SK-N-SH (cell line): ENCODE results near the gene KCNE2. TPM values are rescaled to one million over a fixed set of nuclear protein-coding genes. Genes with fewer than 3 reads are reported as not detected.
"Not testable (repeated sequence)": the region's sequence is repeated elsewhere in the genome, so short reads cannot be mapped to it uniquely, and the experiment has no call there.

Experiments used
- CTCF ChIA-PET: fragments of 300-600, 350-600 bp; formaldehyde crosslinking; extraction: SDS; loops from one replicate; lab custom pipeline; 2021; lab: Yijun Ruan, JAX
- POLR2A ChIA-PET: fragments of 350-600 bp; sonication (Branson Sonifier 250); formaldehyde crosslinking; extraction: SDS; loops from one replicate; lab custom pipeline; 2020; ENCODE audit warnings: antibody characterized with exemption, inconsistent platforms; lab: Yijun Ruan, JAX
- DNase-seq: peaks from one replicate; pipeline ENCODE4 v3.0.0; 2012
- H2AFZ ChIP-seq: fragments of 200-600 bp; sonication (generic); 2 replicates; pipeline ENCODE4 v1.8.1; 2016; ENCODE audit warnings: antibody characterized with exemption, mild to moderate bottlenecking, low read depth
- H3F3A ChIP-seq: fragments of 200-600 bp; sonication (generic); replicated peaks from 2 replicates; pipeline ENCODE3; 2016; ENCODE audit warnings: antibody characterized with exemption, mild to moderate bottlenecking; ENCODE audit not compliant: insufficient read depth
- H3K27ac ChIP-seq, 2 experiments: fragments of 200-500 bp in 1 of 2; fragments of 200-600 bp in 1 of 2; sonication (Bioruptor generic) in 1 of 2; sonication (generic), shearing (Covaris generic) in 1 of 2; 2 replicates each; pipeline versions ENCODE4 v1.5.1 to v1.6.1; 2014 to 2016; ENCODE audit warnings: low read depth in 2 of 2, inconsistent platforms in 1 of 2, low read length in 1 of 2, mild to moderate bottlenecking in 1 of 2, mixed read lengths in 1 of 2
- H3K27me3 ChIP-seq: fragments of 200-600 bp; sonication (generic), shearing (Covaris generic); 2 replicates; pipeline ENCODE4 v1.6.1; 2016; ENCODE audit warnings: mixed run types; ENCODE audit not compliant: insufficient read depth
- H3K36me3 ChIP-seq, 2 experiments: fragments of 200-500 bp in 1 of 2; fragments of 200-600 bp in 1 of 2; sonication (Bioruptor generic) in 1 of 2; sonication (generic) in 1 of 2; replicated peaks in 1 of 2; 2 replicates each; pipeline versions ENCODE3 to v1.5.1; 2014 to 2016; ENCODE audit warnings: low read length in 1 of 2, mild to moderate bottlenecking in 1 of 2; ENCODE audit not compliant: insufficient read depth in 2 of 2, control insufficient read depth in 1 of 2
- H3K4me1 ChIP-seq, 2 experiments: fragments of 200-500 bp in 1 of 2; fragments of 200-600 bp in 1 of 2; sonication (Bioruptor generic) in 1 of 2; sonication (generic), shearing (Covaris generic) in 1 of 2; 2 replicates each; pipeline versions ENCODE4 v1.5.1 to v1.6.1; 2014 to 2016; ENCODE audit warnings: low read depth in 1 of 2, low read length in 1 of 2, mixed run types in 1 of 2; ENCODE audit not compliant: insufficient read depth in 2 of 2, control insufficient read depth in 1 of 2
- H3K4me2 ChIP-seq: fragments of 200-600 bp; sonication (generic), shearing (Covaris generic); 2 replicates; pipeline ENCODE4 v1.6.1; 2017; ENCODE audit warnings: mixed run types
- H3K4me3 ChIP-seq, 2 experiments: fragments of 200-500 bp in 1 of 2; fragments of 200-600 bp in 1 of 2; sonication (Bioruptor generic) in 1 of 2; sonication (generic), shearing (Covaris generic) in 1 of 2; 2 replicates each; pipeline versions ENCODE4 v1.5.1 to v1.8.1; 2014 to 2016; ENCODE audit warnings: low read depth in 2 of 2, inconsistent platforms in 1 of 2, low read length in 1 of 2, mild to moderate bottlenecking in 1 of 2, mixed read lengths in 1 of 2, moderate library complexity in 1 of 2
- H3K79me2 ChIP-seq: fragments of 200-600 bp; sonication (generic); 2 replicates; pipeline ENCODE4 v1.8.1; 2017; ENCODE audit warnings: mild to moderate bottlenecking; ENCODE audit not compliant: insufficient read depth
- H3K9ac ChIP-seq: fragments of 200-600 bp; sonication (generic); 2 replicates; pipeline ENCODE4 v1.6.1; 2017; ENCODE audit warnings: mixed run types
- H3K9me2 ChIP-seq: fragments of 200-600 bp; sonication (generic); 2 replicates; pipeline ENCODE4 v1.6.1; 2017; ENCODE audit warnings: mixed run types
- H3K9me3 ChIP-seq: fragments of 200-600 bp; sonication (generic); 2 replicates; pipeline ENCODE4 v1.6.1; 2017; ENCODE audit warnings: mixed run types, mild to moderate bottlenecking, moderate library complexity
- H4K20me1 ChIP-seq: fragments of 200-600 bp; sonication (generic); 2 replicates; pipeline ENCODE4 v1.6.1; 2017; ENCODE audit warnings: mild to moderate bottlenecking, mixed run types; ENCODE audit not compliant: insufficient read depth
- CHD2 ChIP-seq: fragments of 150-350 bp; IDR thresholded peaks from 2 replicates; pipeline ENCODE4 v1.6.1; 2018; ENCODE audit warnings: low read length; ENCODE audit not compliant: partially characterized antibody
- ELF1 ChIP-seq: IDR thresholded peaks from 2 replicates; pipeline ENCODE4 v1.4.0; 2012
- FOXJ3 ChIP-seq: sonication (generic); formaldehyde crosslinking; IDR thresholded peaks from 2 replicates; pipeline ENCODE4 v1.5.1; 2020; ENCODE audit warnings: mild to moderate bottlenecking, missing genetic modification reagents
- GABPA ChIP-seq: IDR thresholded peaks from 2 replicates; pipeline ENCODE4 v1.4.0; 2012; ENCODE audit warnings: low read depth, mild to moderate bottlenecking
- MEF2A ChIP-seq: IDR thresholded peaks from 2 replicates; pipeline ENCODE4 v1.4.0; 2012; ENCODE audit warnings: low read depth, borderline replicate concordance
- NFIC ChIP-seq: IDR thresholded peaks from 2 replicates; pipeline ENCODE4 v1.4.0; 2012; ENCODE audit warnings: borderline replicate concordance
- NRF1 ChIP-seq: IDR thresholded peaks from 2 replicates; pipeline ENCODE4 v1.6.1; 2012; ENCODE audit warnings: low read depth, mild to moderate bottlenecking, low read length
- RCOR1 ChIP-seq: fragments of 150-350 bp; IDR thresholded peaks from 2 replicates; pipeline ENCODE4 v1.6.1; 2017; ENCODE audit warnings: antibody characterized with exemption, low read length
- RFX5 ChIP-seq: IDR thresholded peaks from 2 replicates; pipeline ENCODE4 v1.6.1; 2012; ENCODE audit warnings: mild to moderate bottlenecking, improper control_type of control experiment, low read length
- SMC3 ChIP-seq: IDR thresholded peaks from 2 replicates; pipeline ENCODE4 v1.6.1; 2012; ENCODE audit warnings: low read depth, low read length, improper control_type of control experiment
- YY1 ChIP-seq: IDR thresholded peaks from 2 replicates; pipeline ENCODE4 v1.4.0; 2012; ENCODE audit warnings: low read depth, mild to moderate bottlenecking
- WGBS: methylation state at CpG from one replicate; pipeline ENCODE4 v1.1.6; 2017; ENCODE audit warnings: low lambda C conversion rate; 5-methylcytosine and 5-hydroxymethylcytosine counted together
- polyA plus RNA-seq, 3 experiments: library from polyadenylated mRNA; depleted of rRNA; stranded (reverse); fragments of >200 nt; gene quantifications; 2 replicates each; pipeline ENCODE4 v1.2.3, GENCODE V29; 2012
- TF ChIP-seq, protein P1 (sequence below): IDR thresholded peaks from 2 replicates; pipeline ENCODE4; 2012
- TF ChIP-seq, protein P2 (sequence below): IDR thresholded peaks from 2 replicates; pipeline ENCODE4 v1.4.0; 2012; ENCODE audit warnings: low read depth, borderline replicate concordance

KCNE2 gene
- polyA plus RNA-seq, 1 of the 3 experiments (the other 2 are of a cell fraction) = 0.05 TPM

DNA sequence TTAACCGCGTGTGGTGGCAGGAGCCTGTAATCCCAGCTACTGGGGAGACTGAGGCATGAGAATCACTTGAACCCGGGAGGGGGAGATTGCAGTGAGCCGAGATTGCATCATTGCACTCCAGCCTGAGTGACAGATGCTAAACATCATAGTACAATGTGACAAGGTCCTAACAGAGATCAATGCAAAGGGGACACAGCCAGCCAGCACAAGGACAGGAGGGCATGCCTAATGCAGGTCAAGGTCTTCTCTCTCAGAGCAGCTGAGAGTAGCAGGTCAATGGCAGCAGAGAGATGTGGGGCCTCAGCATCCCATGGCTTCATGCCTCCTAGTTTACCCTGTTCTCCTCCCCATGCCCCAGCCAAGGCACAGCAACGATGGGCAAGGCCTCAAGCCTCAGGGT is 8.5 kb downstream of the KCNE2 start:
- Histone ChIP-seq H3K9ac (no peak overlapping the region), H3K27me3 (no peaks in the 10 kb centered on the region; the same call in 1 of the 2 replicates), H2AFZ (no peak overlapping the region), H3K79me2 (no peaks in the 10 kb centered on the region), H3K9me3 (no peaks in the 10 kb centered on the region), H3F3A (no peaks in the 10 kb centered on the region), H3K27ac (no peak overlapping the region), H3K36me3 (no peaks in the 10 kb centered on the region), H3K4me1 (no peaks in the 10 kb centered on the region), H3K4me2 (no peak overlapping the region), H3K9me2 (no peaks in the 10 kb centered on the region), H3K4me3 (no peak overlapping the region), H4K20me1 (no peaks in the 10 kb centered on the region)
- ChIA-PET CTCF (interaction anchor here (2.7 kb wide), 1 partner anchor 10 kb away, joined by 13 read pairs; no protein-coding TSS in a partner anchor), POLR2A (no interaction called here)
- WGBS = 72% methylated on average over 5 of the region's 5 CpGs
- no peak for DNase-seq
- TF ChIP-seq FOXJ3 (CRISPR knock-in tag) = no peak
- TF ChIP-seq RFX5 = no peak
- no peak for TF ChIP-seq YY1
- TF ChIP-seq, protein P1, sequence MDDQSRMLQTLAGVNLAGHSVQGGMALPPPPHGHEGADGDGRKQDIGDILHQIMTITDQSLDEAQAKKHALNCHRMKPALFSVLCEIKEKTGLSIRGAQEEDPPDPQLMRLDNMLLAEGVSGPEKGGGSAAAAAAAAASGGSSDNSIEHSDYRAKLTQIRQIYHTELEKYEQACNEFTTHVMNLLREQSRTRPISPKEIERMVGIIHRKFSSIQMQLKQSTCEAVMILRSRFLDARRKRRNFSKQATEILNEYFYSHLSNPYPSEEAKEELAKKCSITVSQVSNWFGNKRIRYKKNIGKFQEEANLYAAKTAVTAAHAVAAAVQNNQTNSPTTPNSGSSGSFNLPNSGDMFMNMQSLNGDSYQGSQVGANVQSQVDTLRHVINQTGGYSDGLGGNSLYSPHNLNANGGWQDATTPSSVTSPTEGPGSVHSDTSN = no peak
- TF ChIP-seq GABPA = no peak
- TF ChIP-seq, protein P2, sequence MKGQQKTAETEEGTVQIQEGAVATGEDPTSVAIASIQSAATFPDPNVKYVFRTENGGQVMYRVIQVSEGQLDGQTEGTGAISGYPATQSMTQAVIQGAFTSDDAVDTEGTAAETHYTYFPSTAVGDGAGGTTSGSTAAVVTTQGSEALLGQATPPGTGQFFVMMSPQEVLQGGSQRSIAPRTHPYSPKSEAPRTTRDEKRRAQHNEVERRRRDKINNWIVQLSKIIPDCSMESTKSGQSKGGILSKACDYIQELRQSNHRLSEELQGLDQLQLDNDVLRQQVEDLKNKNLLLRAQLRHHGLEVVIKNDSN = no peak
- TF ChIP-seq SMC3 = no peak
- no peak for TF ChIP-seq MEF2A
- TF ChIP-seq NRF1 = no peak
- no peak for TF ChIP-seq CHD2
- no peak for TF ChIP-seq NFIC
- no peak for TF ChIP-seq ELF1
- no peak for TF ChIP-seq RCOR1

DNA sequence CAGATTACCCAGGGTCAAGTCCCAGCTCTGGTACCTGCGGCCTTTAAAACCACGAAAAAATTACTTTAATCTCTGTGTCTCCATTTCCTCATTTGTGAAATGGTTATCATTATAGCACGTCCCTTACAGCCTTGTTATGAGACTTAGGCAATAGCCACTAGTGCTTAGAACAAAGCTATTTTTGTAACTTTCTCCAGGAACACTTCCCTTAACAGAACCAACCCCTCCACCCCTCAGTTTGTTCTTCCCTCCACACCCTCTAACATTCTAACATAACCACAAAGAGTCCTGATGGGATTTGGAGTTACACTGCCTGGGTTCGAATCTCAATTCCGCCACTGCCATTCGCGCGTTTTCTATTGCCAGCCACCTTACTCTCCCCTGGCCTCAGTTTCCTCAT is 10.7 kb downstream of the KCNE2 start:
- POLR2A ChIA-PET, H2AFZ ChIP-seq, H3K9me2 ChIP-seq, H3K27me3 ChIP-seq, H3F3A ChIP-seq, DNase-seq, H3K79me2 ChIP-seq, H3K4me1 ChIP-seq, H3K4me3 ChIP-seq, H4K20me1 ChIP-seq, H3K9ac ChIP-seq, H3K9me3 ChIP-seq, H3K36me3 ChIP-seq, H3K27ac ChIP-seq, H3K4me2 ChIP-seq: not testable (repeated sequence)
- no CpG with 5 or more reads among the region's 8 CpGs for WGBS
- CTCF ChIA-PET = interaction anchor here (2.7 kb wide), 1 partner anchor 12 kb away, joined by 13 read pairs; no protein-coding TSS in a partner anchor

DNA sequence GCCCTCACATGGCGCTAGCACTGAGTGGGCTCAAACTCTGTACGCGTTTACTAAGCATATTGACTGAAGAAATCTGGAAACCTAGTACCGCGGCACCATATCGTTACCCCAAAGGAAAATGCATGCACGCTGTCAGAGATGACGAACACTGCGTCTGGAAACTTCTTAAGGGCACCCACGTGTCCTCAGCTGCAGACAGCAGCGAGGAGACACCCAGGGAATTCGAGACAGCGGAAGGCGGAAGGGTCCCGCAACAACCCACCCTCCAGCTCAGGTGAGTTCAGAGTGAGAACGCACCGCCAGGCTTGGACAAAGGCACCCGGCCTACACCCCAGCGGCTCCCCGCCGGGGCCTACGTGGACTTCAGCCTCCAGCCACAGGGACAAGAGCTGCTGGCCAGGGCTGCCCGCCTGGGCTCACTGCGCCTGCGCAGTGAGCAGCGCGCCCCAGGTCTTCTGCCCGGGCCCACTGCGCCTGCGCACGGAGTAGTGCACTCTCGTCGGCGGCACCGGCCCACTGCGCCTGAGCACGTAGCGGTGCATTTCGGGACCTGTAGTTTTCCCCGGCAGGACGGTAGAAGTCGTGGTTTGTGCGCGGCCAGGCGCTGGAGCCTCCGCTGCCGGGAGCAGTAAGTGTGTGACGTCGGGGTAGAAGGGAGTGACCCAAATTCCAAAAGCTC is 11.3 kb downstream of the KCNE2 start, which contains the start of gene SMIM11:
Gene SMIM11, plus strand, starts transcription at position 568 of the 679 bp plus-strand sequence. CDS start 3,998 bp downstream, outside the sequence.
- DNase-seq, POLR2A ChIA-PET, H3K4me1 ChIP-seq, H3K9ac ChIP-seq, H3K9me3 ChIP-seq, H3K36me3 ChIP-seq, CTCF ChIA-PET, H3K27ac ChIP-seq, H3K4me3 ChIP-seq, H3F3A ChIP-seq, H2AFZ ChIP-seq, H3K4me2 ChIP-seq, H3K79me2 ChIP-seq, H4K20me1 ChIP-seq, H3K9me2 ChIP-seq, H3K27me3 ChIP-seq: not testable (repeated sequence)
- no CpG with 5 or more reads among the region's 49 CpGs for WGBS

DNA sequence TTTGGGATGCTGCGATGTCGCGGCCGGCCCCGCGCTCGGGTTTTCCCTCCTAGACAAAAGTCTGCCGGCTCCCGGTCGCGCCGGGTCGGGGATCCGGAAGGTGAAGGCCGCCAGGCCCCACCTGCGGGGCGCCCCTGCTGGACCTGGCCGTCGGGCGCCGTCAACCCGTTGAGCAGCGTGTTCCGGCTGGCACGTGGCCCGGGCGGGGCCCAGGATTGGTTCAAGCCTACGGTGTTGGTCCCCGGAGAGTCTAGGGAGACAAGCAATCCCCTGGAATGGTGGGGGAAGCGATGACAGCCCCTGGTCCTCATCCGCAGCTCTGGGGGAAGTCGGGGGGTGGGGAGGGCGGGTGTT is 11.8 kb downstream of the KCNE2 start:
- H3K27ac ChIP-seq, CTCF ChIA-PET, H3K9me2 ChIP-seq, H2AFZ ChIP-seq, H3K4me1 ChIP-seq, H3K9me3 ChIP-seq, H3K79me2 ChIP-seq, H3K4me3 ChIP-seq, H4K20me1 ChIP-seq, DNase-seq, H3K4me2 ChIP-seq, H3K9ac ChIP-seq, H3K27me3 ChIP-seq, H3F3A ChIP-seq, POLR2A ChIA-PET, H3K36me3 ChIP-seq: not testable (repeated sequence)
- no CpG with 5 or more reads among the region's 33 CpGs for whole genome bisulfite sequencing
